Stomach smooth muscle (tissue), 2 donors: ENCODE measurements around the gene LMOD3.

Experiments
- H3K27ac ChIP-seq: one replicate; pipeline ENCODE4 v1.7.0; 2013; ENCODE audit warnings: mild to moderate bottlenecking, low read length, inconsistent platforms
- H3K27me3 ChIP-seq, 2 donors: one replicate each; pipeline ENCODE4 v1.7.0; 2013; ENCODE audit warnings: low read length in 2 of 2; ENCODE audit not compliant: insufficient read depth in 2 of 2, control insufficient read depth in 1 of 2
- H3K36me3 ChIP-seq, 2 donors: one replicate each; pipeline ENCODE4 v1.7.0; 2013; ENCODE audit warnings: low read length in 2 of 2; ENCODE audit not compliant: control insufficient read depth in 2 of 2, insufficient read depth in 2 of 2
- H3K4me1 ChIP-seq: one replicate; pipeline ENCODE4 v1.7.0; 2013; ENCODE audit warnings: low read length; ENCODE audit not compliant: control insufficient read depth, insufficient read depth
- H3K4me3 ChIP-seq, 2 donors: one replicate each; pipeline ENCODE4 v1.7.0; 2013; ENCODE audit warnings: low read length in 2 of 2
- H3K9ac ChIP-seq, 2 donors: one replicate each; pipeline ENCODE4 v1.7.0; 2013; ENCODE audit warnings: low read length in 2 of 2, mild to moderate bottlenecking in 1 of 2
- H3K9me3 ChIP-seq, 2 donors: one replicate each; pipeline ENCODE4 v1.7.0; 2013; ENCODE audit warnings: low read length in 2 of 2; ENCODE audit not compliant: control insufficient read depth in 2 of 2
- donor health status: healthy.
- donor health status: Pancreatic carcinoma.

LMOD3 gene

DNA sequence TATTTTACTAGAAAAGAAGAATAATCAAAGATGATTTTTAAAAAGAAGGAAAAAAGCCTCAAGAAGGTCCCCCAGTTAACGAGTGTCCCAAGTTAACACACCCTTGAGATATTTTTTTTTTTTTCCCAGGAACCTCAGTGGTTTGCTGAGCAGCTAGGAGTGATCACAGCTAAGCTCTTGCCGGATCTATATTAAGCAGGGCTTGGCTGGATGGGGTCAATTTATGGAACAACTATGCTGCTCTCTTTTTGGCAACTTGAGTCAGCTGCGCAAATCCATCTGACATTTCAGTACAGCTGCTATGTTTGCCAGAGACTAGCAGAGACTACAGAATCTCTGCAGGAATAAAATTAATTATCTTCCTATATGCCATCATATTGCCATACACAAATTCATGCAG lies at the start of gene LMOD3:
Gene LMOD3, minus strand, starts transcription at position 193 of the 400 bp plus-strand sequence. CDS start 209 bp downstream, outside the sequence.
- Histone ChIP-seq H3K9ac (peak within 1 kb of the TSS; percentile 7 to 46), H3K4me3 (peak within 1 kb of the TSS; percentile 34 to 66), H3K4me1 (peaks cover 6% of the 10 kb centered on the region), H3K36me3 (no peaks in the 10 kb centered on the region), H3K9me3 (no peaks in the 10 kb centered on the region), H3K27me3 (no peaks in the 10 kb centered on the region), H3K27ac (no peak within 1 kb of the TSS)

DNA sequence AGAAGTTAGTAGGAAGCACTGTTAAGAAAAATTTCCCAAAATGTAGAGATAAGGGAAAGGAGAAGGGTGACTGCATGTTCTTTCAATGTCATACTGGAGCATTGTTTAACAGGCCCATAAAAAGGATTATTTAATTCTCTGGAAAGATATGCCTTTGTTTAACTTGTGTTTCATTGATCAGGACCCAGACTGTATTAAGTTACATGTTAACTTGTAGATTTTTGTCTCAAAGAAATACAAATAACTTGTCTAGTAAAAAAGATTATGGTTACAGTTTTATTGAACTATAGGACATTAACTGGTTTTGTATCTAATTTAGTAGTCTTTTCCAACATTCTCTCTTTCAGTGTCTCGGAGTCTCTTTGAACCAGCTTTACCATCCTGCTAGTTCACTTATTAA lies 49.7 kb upstream of the LMOD3 start:
- Histone ChIP-seq H3K4me3 (no peak overlapping the region), H3K27ac (no peak overlapping the region), H3K9ac (no peak overlapping the region), H3K9me3 (no peaks in the 10 kb centered on the region), H3K27me3 (no peaks in the 10 kb centered on the region), H3K36me3 (no peaks in the 10 kb centered on the region), H3K4me1 (no peaks in the 10 kb centered on the region)

DNA sequence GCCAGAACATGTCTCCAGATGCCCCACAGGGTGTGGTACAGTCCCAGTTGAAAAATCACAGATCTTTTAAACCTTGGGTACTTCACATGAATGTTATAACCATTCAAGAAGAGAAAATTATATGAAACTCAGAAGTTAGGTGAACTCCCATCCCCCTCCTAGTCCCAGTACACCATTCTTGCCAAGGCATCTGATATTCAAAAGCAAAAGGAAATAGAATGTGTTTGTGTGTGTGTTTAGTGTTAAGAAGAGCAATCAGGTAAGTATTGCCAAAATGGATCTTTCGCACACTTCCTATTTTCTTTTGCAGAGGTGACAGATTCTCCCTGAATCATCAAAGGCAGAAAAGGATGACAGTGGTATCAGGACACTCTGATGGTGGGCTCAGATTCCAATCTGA lies 44.1 kb upstream of the LMOD3 start:
- Histone ChIP-seq H3K27ac (no peak overlapping the region), H3K4me3 (no peak overlapping the region), H3K4me1 (no peaks in the 10 kb centered on the region), H3K9ac (no peak overlapping the region), H3K9me3 (no peaks in the 10 kb centered on the region), H3K36me3 (no peaks in the 10 kb centered on the region), H3K27me3 (no peaks in the 10 kb centered on the region)

DNA sequence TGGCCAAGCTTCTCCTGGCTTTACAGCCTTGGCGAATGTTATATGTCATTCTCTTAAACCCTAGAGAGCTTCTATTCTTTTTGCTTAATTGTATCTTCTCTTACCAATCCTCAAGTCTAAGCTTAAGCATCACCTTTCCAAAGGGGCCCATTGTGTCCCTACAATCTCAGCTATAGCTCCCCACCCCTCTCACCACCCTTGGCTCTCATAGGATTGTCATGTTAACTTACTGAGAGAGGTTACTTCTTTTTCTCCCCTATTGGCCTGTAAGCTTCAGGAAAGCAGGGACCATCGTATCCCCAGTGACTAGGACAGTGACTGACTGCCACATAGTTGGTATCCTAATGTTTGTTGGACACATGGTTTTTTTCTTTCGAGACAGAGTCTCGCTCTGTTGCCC lies 43.3 kb upstream of the LMOD3 start:
- Histone ChIP-seq H3K9ac (no peak overlapping the region), H3K36me3 (no peaks in the 10 kb centered on the region), H3K4me3 (no peak overlapping the region), H3K4me1 (no peaks in the 10 kb centered on the region), H3K27me3 (no peaks in the 10 kb centered on the region), H3K27ac (no peak overlapping the region), H3K9me3 (no peaks in the 10 kb centered on the region)

DNA sequence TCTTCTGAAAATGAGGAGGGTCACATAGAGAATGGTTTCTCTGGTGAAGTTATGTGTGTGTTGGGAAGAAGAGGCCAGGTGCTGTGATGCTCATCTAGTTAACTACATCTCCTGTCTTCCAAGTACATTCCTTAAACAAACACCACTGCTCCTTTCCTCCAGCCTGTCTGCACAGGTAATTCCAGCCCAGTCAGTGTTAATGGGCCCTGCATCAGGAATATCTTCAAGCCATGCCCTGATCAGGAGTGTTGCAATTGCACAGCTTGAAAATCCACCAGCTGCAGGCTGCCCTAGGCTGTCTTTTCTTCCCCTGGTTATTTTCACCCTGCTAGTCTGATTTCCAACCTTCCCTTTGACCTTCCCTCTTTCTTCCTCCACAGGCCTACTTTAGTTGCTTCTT lies 41.9 kb upstream of the LMOD3 start:
- H3K4me1 ChIP-seq, result no peaks in the 10 kb centered on the region
- no peaks in the 10 kb centered on the region for H3K9me3 ChIP-seq
- no peaks in the 10 kb centered on the region for H3K36me3 ChIP-seq
- H3K27ac ChIP-seq, result no peak overlapping the region
- H3K27me3 ChIP-seq, result no peaks in the 10 kb centered on the region
- no peak overlapping the region for H3K9ac ChIP-seq
- H3K4me3 ChIP-seq, result no peak overlapping the region

DNA sequence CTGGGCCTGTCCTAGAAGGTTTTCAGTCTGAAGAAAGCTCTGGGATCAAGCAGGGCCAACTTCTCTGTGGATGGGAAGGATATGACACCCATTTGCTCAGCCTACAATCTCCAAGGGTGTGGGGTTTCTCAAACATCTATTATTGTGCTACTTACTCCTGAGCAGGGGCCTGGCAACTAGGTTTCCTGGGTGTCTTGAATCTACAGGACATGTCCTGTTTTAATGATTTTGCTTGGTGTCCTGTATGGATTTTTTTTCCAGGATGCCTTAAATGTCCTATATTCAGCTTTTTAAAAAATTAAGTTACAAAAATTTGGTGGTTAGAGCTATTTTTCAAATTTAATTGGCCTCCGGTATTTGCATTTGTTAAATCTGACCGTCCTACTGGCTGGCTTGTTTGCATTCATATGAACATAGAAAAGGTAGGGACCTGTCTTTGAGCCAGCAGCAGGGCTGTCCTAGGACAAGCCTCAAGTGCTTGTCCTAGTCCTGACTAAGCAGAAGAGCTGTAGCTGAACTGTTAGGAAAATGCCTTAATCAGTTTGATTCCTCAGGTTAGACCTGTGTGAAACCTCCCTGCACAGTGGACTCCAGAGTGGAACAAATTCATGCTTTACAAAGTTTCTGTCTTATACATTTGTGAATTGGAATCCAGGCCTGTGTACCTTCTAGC lies 40.0 kb upstream of the LMOD3 start:
- Histone ChIP-seq H3K9me3 (no peaks in the 10 kb centered on the region), H3K9ac (no peak overlapping the region), H3K27ac (no peak overlapping the region), H3K27me3 (no peaks in the 10 kb centered on the region), H3K4me3 (no peak overlapping the region), H3K4me1 (no peaks in the 10 kb centered on the region), H3K36me3 (no peaks in the 10 kb centered on the region)

DNA sequence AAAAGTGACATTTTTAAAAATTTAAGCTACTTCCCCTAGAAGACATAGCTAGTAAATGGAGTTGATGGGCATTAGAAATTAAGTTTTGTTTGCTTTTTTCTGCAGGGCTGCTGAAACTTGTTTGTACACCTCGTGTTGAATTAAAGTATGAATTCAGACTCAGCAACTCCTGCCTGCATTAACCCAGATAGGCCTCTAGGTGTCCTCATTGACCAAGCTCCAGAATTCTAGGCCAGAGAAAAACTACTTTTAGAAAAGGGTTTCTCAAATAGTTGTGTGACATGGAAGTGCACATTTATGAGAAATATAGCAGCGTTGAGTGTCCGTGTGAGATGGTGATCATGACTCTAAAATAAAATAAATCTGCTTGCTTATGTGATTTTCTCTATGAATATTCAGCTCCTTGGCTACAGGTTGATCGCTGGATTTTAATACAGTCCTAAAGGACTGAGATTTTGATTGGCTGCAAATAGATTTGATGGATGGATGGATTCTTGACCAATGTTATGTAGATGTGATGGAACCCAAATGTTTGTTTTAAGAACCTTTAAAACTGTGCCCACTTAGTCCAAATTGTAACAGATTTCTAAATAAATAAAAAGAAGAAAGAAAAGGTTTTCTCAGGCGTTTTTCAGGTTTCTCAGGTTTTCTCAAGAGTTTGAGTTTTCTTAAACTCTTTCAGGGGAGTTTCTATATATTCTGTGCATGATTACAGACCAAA lies 39.4 kb upstream of the LMOD3 start:
- Histone ChIP-seq H3K9ac (no peak overlapping the region), H3K36me3 (no peaks in the 10 kb centered on the region), H3K9me3 (no peaks in the 10 kb centered on the region), H3K27me3 (no peaks in the 10 kb centered on the region), H3K4me3 (no peak overlapping the region), H3K4me1 (no peaks in the 10 kb centered on the region), H3K27ac (no peak overlapping the region)

DNA sequence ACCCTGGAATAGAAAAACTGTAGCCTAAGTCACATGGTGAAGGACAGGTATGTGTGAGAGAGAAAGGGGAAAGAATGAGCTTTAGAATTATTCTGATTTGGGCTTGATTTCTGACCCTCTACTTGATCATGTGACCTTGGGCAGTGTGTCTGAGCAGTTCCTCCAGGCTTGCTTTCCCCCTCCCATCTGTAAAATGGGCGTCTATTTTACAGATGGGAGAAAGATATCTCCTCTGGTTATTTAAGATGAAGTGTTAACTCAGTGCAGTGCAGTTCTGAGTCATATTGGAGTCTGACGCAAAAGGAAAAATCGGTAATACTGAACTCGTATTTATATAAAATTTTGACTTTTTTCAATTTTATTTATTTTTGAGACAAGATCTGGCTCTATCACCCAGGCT lies 38.1 kb upstream of the LMOD3 start:
- Histone ChIP-seq H3K9ac (no peak overlapping the region), H3K36me3 (no peaks in the 10 kb centered on the region), H3K4me1 (no peaks in the 10 kb centered on the region), H3K27me3 (no peaks in the 10 kb centered on the region), H3K27ac (no peak overlapping the region), H3K4me3 (no peak overlapping the region), H3K9me3 (no peaks in the 10 kb centered on the region)

DNA sequence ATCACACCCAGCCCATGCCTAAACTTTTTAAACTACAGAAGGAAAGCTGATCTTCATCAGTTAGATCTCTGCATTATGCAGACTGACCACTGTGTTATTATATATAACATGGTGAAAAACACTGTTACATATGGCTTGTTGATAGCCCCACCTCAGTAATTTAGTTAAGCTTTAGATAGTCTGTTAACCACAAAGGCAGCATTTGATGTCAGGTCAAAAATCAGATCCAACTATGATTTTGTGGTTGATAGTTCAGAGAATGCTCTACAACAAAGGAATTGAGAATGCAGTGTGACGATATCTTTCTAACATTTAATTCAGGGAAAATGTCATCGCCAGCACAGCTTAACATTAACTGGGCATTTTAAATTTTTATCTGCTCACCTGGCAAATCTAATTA lies 37.7 kb upstream of the LMOD3 start:
- Histone ChIP-seq H3K27me3 (no peaks in the 10 kb centered on the region), H3K27ac (no peak overlapping the region), H3K36me3 (no peaks in the 10 kb centered on the region), H3K4me3 (no peak overlapping the region), H3K9ac (no peak overlapping the region), H3K4me1 (no peaks in the 10 kb centered on the region), H3K9me3 (no peaks in the 10 kb centered on the region)

DNA sequence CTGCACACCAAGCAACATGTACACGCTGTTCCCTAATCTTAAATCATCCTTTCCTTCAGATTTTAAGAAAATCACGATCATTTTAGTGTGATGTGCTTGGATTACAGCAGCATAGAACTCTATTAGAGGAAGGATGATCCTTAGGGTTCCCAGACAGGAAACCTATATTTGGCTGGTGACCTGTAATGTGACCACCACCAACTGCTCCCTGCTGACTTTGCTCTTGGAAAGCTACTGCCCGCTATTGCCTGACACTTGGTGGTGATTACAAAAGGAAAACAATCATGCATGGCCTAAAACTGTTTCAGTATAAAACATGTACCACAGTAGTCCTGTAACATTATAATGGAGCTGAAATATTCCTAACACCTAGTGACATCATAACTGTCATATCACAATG lies 27.2 kb upstream of the LMOD3 start:
- Histone ChIP-seq H3K9me3 (no peaks in the 10 kb centered on the region), H3K4me3 (no peak overlapping the region), H3K4me1 (no peaks in the 10 kb centered on the region), H3K27ac (no peak overlapping the region), H3K9ac (no peak overlapping the region), H3K36me3 (no peaks in the 10 kb centered on the region), H3K27me3 (no peaks in the 10 kb centered on the region)

DNA sequence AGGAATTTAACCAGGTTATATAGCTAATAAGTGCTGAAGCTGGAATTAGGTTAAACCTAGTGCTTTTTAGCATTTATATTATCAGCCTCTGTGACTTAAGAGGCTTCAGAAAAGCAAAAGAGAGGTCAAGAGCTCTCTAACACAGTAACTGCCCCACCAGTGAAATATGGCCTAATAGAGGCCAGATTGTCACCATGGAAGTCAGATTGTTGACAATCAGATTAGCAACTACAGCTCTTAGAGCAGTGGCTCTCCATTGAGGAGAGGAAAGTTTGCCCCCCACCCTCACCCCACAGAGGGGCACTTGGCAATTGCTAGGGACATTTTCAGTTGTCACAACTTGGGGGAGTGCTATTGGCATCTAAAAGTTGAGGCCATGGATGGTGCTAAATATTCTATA lies 23.3 kb upstream of the LMOD3 start:
- H3K36me3 ChIP-seq, result no peaks in the 10 kb centered on the region
- no peak overlapping the region for H3K9ac ChIP-seq
- H3K27me3 ChIP-seq, result no peaks in the 10 kb centered on the region
- no peaks in the 10 kb centered on the region for H3K9me3 ChIP-seq
- H3K4me3 ChIP-seq, result no peak overlapping the region
- peaks cover 4% of the 10 kb centered on the region for H3K4me1 ChIP-seq
- no peak overlapping the region for H3K27ac ChIP-seq
